OCI-LY7 (cell line): ENCODE data around the gene MRPS23. TPM values are rescaled to one million over a fixed set of nuclear protein-coding genes. Genes with fewer than 3 reads are reported as not detected.

Experiments
- BruUV-seq: library from RNA; stranded (reverse); fragments of 400-500 nt; replicated peaks from 2 replicates; lab custom pipeline; 2021; lab: Mats Ljungman, UMichigan
- CTCF ChIA-PET: fragments of 300-600 bp; sonication (Branson Sonifier 250); formaldehyde crosslinking; loops from one replicate; lab custom pipeline; 2022; ENCODE audit warnings: antibody characterized with exemption; ENCODE audit not compliant: unreplicated experiment; lab: Charles Lee
- POLR2A ChIA-PET: fragments of 300-600 bp; sonication (Branson Sonifier 250); formaldehyde crosslinking; loops from one replicate; lab custom pipeline; 2022; ENCODE audit warnings: antibody characterized with exemption; lab: Charles Lee
- DNase-seq: peaks from one replicate; pipeline ENCODE4 v3.0.0-alpha.2; 2015; ENCODE audit warnings: low spot score
- H2AFZ ChIP-seq: fragments of 200-600 bp; sonication (generic), shearing (Covaris generic); 2 replicates; pipeline ENCODE4 v1.6.1; 2014; ENCODE audit warnings: mild to moderate bottlenecking, antibody characterized with exemption, low read length, moderate library complexity
- H3K27ac ChIP-seq: fragments of 200-600 bp; sonication (generic); 2 replicates; pipeline ENCODE4 v1.5.1; 2014; ENCODE audit warnings: mixed run types, low read depth, mild to moderate bottlenecking, moderate library complexity, low read length, inconsistent platforms; ENCODE audit not compliant: poor library complexity, severe bottlenecking
- H3K36me3 ChIP-seq: fragments of 200-600 bp; sonication (generic); 2 replicates; pipeline ENCODE4 v1.6.1; 2014; ENCODE audit warnings: mild to moderate bottlenecking, antibody characterized with exemption, low read length, moderate library complexity, mixed read lengths; ENCODE audit not compliant: insufficient read depth
- H3K4me1 ChIP-seq: fragments of 200-600 bp; sonication (generic); 2 replicates; pipeline ENCODE4 v1.5.1; 2014; ENCODE audit warnings: mild to moderate bottlenecking, low read length; ENCODE audit not compliant: insufficient read depth, poor library complexity, severe bottlenecking
- H3K4me2 ChIP-seq: fragments of 200-600 bp; sonication (generic); 2 replicates; pipeline ENCODE4 v1.6.1; 2014; ENCODE audit warnings: mild to moderate bottlenecking, low read length
- H3K4me3 ChIP-seq: fragments of 200-600 bp; sonication (generic); 2 replicates; pipeline ENCODE4 v1.5.1; 2014; ENCODE audit warnings: mild to moderate bottlenecking, low read depth, low read length; ENCODE audit not compliant: poor library complexity, severe bottlenecking
- H3K79me2 ChIP-seq: fragments of 200-600 bp; sonication (generic); 2 replicates; pipeline ENCODE4 v1.6.1; 2016; ENCODE audit warnings: low read depth, mild to moderate bottlenecking, low read length, moderate library complexity, mixed read lengths; ENCODE audit not compliant: insufficient read depth
- H3K9me2 ChIP-seq: fragments of 200-600 bp; sonication (generic); 2 replicates; pipeline ENCODE4 v1.6.1; 2016; ENCODE audit warnings: mild to moderate bottlenecking, low read length, mixed read lengths; ENCODE audit not compliant: insufficient read depth
- H3K9me3 ChIP-seq: fragments of 200-600 bp; sonication (generic); 2 replicates; pipeline ENCODE4 v1.6.1; 2014; ENCODE audit warnings: mild to moderate bottlenecking, mixed run types, low read length, mixed read lengths
- H4K20me1 ChIP-seq: fragments of 200-600 bp; sonication (generic); 2 replicates; pipeline ENCODE4 v1.6.1; 2014; ENCODE audit warnings: mild to moderate bottlenecking, antibody characterized with exemption, low read length, moderate library complexity, mixed read lengths; ENCODE audit not compliant: insufficient read depth
- EZH2phosphoT487 ChIP-seq: fragments of 200-600 bp; sonication (generic); IDR thresholded peaks from 2 replicates; pipeline ENCODE4 v1.6.1; 2018; ENCODE audit warnings: low read depth, borderline replicate concordance, mild to moderate bottlenecking, mixed run types, antibody characterized with exemption, low read length, moderate library complexity, mixed read lengths
- intact Hi-C: fragments of 100-400 bp; cut with micrococcal nuclease; formaldehyde crosslinking; loops from one replicate; pipeline ENCODE4 v1.10.0; 2022; ENCODE audit not compliant: unreplicated experiment
- total RNA-seq, 2 experiments: library from RNA; depleted of rRNA in 1 of 2; stranded (reverse); fragments of >200 nt in 1 of 2; shearing (Covaris generic) in 1 of 2; gene quantifications; 2 replicates each; pipeline ENCODE4 v1.2.3, GENCODE V29; 2014 to 2022
- TF ChIP-seq, protein P1 (sequence below): fragments of 200-600 bp; sonication (generic); conservative IDR thresholded peaks from 2 replicates; pipeline ENCODE4 v1.5.1; 2014; ENCODE audit warnings: mild to moderate bottlenecking, antibody characterized with exemption, low read length, moderate library complexity, mixed read lengths

MRPS23 gene
- total RNA-seq, 2 experiments from 2014 or later: 50.3 to 73.5 TPM

GRCh38 chr17:57885148-57885915 lies 35.5 kb upstream of the MRPS23 start:
- no TSS peak for BruUV-seq
- POLR2A ChIA-PET: no interaction called here

GRCh38 chr17:57881783-57882351 lies 32.0 kb upstream of the MRPS23 start:
- ChIA-PET POLR2A (no interaction called here), CTCF (no interaction called here)
- no TSS peak for BruUV-seq
- no peaks in the 10 kb centered on the region for H3K36me3 ChIP-seq
- H3K27ac ChIP-seq: no peak overlapping the region
- no peaks in the 10 kb centered on the region for H3K79me2 ChIP-seq
- H3K9me3 ChIP-seq: no peaks in the 10 kb centered on the region
- H3K4me1 ChIP-seq: peaks cover 3% of the 10 kb centered on the region
- H4K20me1 ChIP-seq: no peaks in the 10 kb centered on the region
- H3K9me2 ChIP-seq: no peaks in the 10 kb centered on the region
- TF ChIP-seq EZH2phosphoT487: no peak
- TF ChIP-seq, protein P1, sequence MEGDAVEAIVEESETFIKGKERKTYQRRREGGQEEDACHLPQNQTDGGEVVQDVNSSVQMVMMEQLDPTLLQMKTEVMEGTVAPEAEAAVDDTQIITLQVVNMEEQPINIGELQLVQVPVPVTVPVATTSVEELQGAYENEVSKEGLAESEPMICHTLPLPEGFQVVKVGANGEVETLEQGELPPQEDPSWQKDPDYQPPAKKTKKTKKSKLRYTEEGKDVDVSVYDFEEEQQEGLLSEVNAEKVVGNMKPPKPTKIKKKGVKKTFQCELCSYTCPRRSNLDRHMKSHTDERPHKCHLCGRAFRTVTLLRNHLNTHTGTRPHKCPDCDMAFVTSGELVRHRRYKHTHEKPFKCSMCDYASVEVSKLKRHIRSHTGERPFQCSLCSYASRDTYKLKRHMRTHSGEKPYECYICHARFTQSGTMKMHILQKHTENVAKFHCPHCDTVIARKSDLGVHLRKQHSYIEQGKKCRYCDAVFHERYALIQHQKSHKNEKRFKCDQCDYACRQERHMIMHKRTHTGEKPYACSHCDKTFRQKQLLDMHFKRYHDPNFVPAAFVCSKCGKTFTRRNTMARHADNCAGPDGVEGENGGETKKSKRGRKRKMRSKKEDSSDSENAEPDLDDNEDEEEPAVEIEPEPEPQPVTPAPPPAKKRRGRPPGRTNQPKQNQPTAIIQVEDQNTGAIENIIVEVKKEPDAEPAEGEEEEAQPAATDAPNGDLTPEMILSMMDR: no peak
- no peak overlapping the region for H2AFZ ChIP-seq
- intact Hi-C loops: no loop called here
- DNase-seq: no peak
- H3K4me3 ChIP-seq: no peak overlapping the region
- H3K4me2 ChIP-seq: no peak overlapping the region

More at GRCh38 chr17:57885148-57885915, 35.5 kb upstream of the MRPS23 start:
- no peak for TF ChIP-seq EZH2phosphoT487
- TF ChIP-seq, protein P1: no peak
- no peaks in the 10 kb centered on the region for H3K4me1 ChIP-seq
- no peaks in the 10 kb centered on the region for H3K9me3 ChIP-seq
- H3K36me3 ChIP-seq: no peaks in the 10 kb centered on the region
- H3K27ac ChIP-seq: no peak overlapping the region
- intact Hi-C loops: no loop called here
- H4K20me1 ChIP-seq: no peaks in the 10 kb centered on the region
- no peak overlapping the region for H2AFZ ChIP-seq
- H3K4me3 ChIP-seq: no peak overlapping the region
- CTCF ChIA-PET: no interaction called here
- H3K4me2 ChIP-seq: no peak overlapping the region
- no peak for DNase-seq
- no peaks in the 10 kb centered on the region for H3K9me2 ChIP-seq
- no peaks in the 10 kb centered on the region for H3K79me2 ChIP-seq

GRCh38 chr17:57881143-57881542 lies 31.3 kb upstream of the MRPS23 start:
- Histone ChIP-seq H3K9me2 (no peaks in the 10 kb centered on the region), H3K79me2 (no peaks in the 10 kb centered on the region), H3K4me1 (peaks cover 10% of the 10 kb centered on the region), H3K27ac (no peak overlapping the region), H4K20me1 (no peaks in the 10 kb centered on the region), H3K4me2 (no peak overlapping the region), H3K36me3 (no peaks in the 10 kb centered on the region), H2AFZ (no peak overlapping the region), H3K4me3 (no peak overlapping the region), H3K9me3 (no peaks in the 10 kb centered on the region)
- CTCF ChIA-PET: no interaction called here
- BruUV-seq: no TSS peak
- intact Hi-C loops: no loop called here
- no peak for DNase-seq
- TF ChIP-seq EZH2phosphoT487: no peak
- TF ChIP-seq, protein P1: no peak
- POLR2A ChIA-PET: no interaction called here
